ENCODE results near the gene XAF1. TPM values are rescaled to one million over a fixed set of nuclear protein-coding genes. Genes with fewer than 3 reads are reported as not detected.
"Not testable (repeated sequence)": the region's sequence is repeated elsewhere in the genome, so short reads cannot be mapped to it uniquely, and the experiment has no call there.

XAF1 gene
- total and polyA plus RNA-seq, 9 of the 15 experiments (the other 6 are each of a cell fraction or from before 2014, with no cell fraction given), result 0.07 to 0.22 (median 0.11) TPM; not detected in 4

GRCh38 chr17:6774906-6775305, 19.1 kb downstream of the XAF1 start:
- not testable (repeated sequence) for FAIRE-seq
- WGBS (ENCODE audit: insufficient coverage, low coverage, missing lambda C conversion rate), result 3% methylated on average over 5 of the region's 8 CpGs

GRCh38 chr17:6775871-6776405, 20.1 kb downstream of the XAF1 start, which contains the start of gene FBXO39:
FBXO39 (plus strand) TSS chr17:6776215; CDS start chr17:6779869, 3,654 bp downstream.
- Histone ChIP-seq H3K4me2 (ENCODE audit: insufficient read depth, low read length) (no peak within 1 kb of the TSS), H3K27ac (ENCODE audit: extremely low read depth, low read depth, low read length) (no peak within 1 kb of the TSS), H3K4me1 (replicated peaks in 1 of 2; ENCODE audit: control insufficient read depth in 2 of 2, insufficient read depth in 2 of 2, low read length in 2 of 2) (peaks cover 0 to 6% of the 10 kb centered on the region in 2 experiments; a peak in 1 of 5 replicates), H4K20me1 (replicated peaks; ENCODE audit: control insufficient read depth, insufficient read depth, low read length) (no peaks in the 10 kb centered on the region), H3K36me3 (ENCODE audit: control insufficient read depth, insufficient read depth, low read length) (no peaks in the 10 kb centered on the region), H2AFZ (ENCODE audit: low read depth, low read length) (no peak within 1 kb of the TSS), H3K79me2 (ENCODE audit: control insufficient read depth, insufficient read depth, low read length) (no peaks in the 10 kb centered on the region), H3K4me3 (no peak within 1 kb of the TSS), H3K9ac (ENCODE audit: insufficient read depth in 1 of 2, low read depth in 2 of 2, low read length in 2 of 2) (no peak within 1 kb of the TSS), H3K9me1 (ENCODE audit: control insufficient read depth, insufficient read depth, low read length) (no peaks in the 10 kb centered on the region), H3K9me3 (replicated peaks; ENCODE audit: control insufficient read depth, insufficient read depth, low read depth, low read length) (no peaks in the 10 kb centered on the region), H3K27me3 (ENCODE audit: control insufficient read depth in 2 of 2, insufficient read depth in 2 of 2, low read length in 2 of 2) (peaks cover 12 to 38% of the 10 kb centered on the region in 2 experiments; a peak in 4 of 5 replicates)
- intact Hi-C loops (cut with micrococcal nuclease), result no loop called here
- ChIA-PET CTCF (ENCODE audit: low intra/inter-chr PET ratio) (no interaction called here), POLR2A (no interaction called here)
- BruUV-seq (replicated peaks), result no TSS peak
- DNase-seq (ENCODE audit: extremely low read depth in 1 of 4, low spot score in 3 of 4) (no peak), FAIRE-seq (no peak), ATAC-seq (no peak)
- in situ Hi-C loops (cut with MboI), result no loop called here
- WGBS (ENCODE audit: insufficient coverage, low coverage, missing lambda C conversion rate), result 4% methylated on average over 19 of the region's 49 CpGs
- TF ChIP-seq E2F4 (CRISPR knock-in tag; IDR thresholded peaks at IDR 0.05; ENCODE audit: low read depth) (no peak), ZNF318 (IDR thresholded peaks at IDR 0.05; ENCODE audit: borderline replicate concordance in 1 of 2, low read depth in 1 of 2) (no peak)

More at GRCh38 chr17:6774906-6775305, 19.1 kb downstream of the XAF1 start:
- H2AFZ ChIP-seq (ENCODE audit: low read depth, low read length); ATAC-seq; H3K4me3 ChIP-seq; POLR2A ChIA-PET; H3K4me2 ChIP-seq (ENCODE audit: insufficient read depth, low read length); H3K9me3 ChIP-seq (replicated peaks; ENCODE audit: control insufficient read depth, insufficient read depth, low read depth, low read length); intact Hi-C loops (cut with micrococcal nuclease); H3K36me3 ChIP-seq (ENCODE audit: control insufficient read depth, insufficient read depth, low read length); in situ Hi-C loops (cut with MboI); H3K9ac ChIP-seq (ENCODE audit: insufficient read depth in 1 of 2, low read depth in 2 of 2, low read length in 2 of 2); H3K79me2 ChIP-seq (ENCODE audit: control insufficient read depth, insufficient read depth, low read length); H3K9me1 ChIP-seq (ENCODE audit: control insufficient read depth, insufficient read depth, low read length); DNase-seq (ENCODE audit: extremely low read depth in 1 of 4, low spot score in 3 of 4); CTCF ChIA-PET (ENCODE audit: low intra/inter-chr PET ratio); H3K27ac ChIP-seq (ENCODE audit: extremely low read depth, low read depth, low read length); H3K4me1 ChIP-seq (replicated peaks in 1 of 2; ENCODE audit: control insufficient read depth in 2 of 2, insufficient read depth in 2 of 2, low read length in 2 of 2); BruUV-seq (replicated peaks); H4K20me1 ChIP-seq (replicated peaks; ENCODE audit: control insufficient read depth, insufficient read depth, low read length): not testable (repeated sequence)
- H3K27me3 ChIP-seq (ENCODE audit: control insufficient read depth in 2 of 2, insufficient read depth in 2 of 2, low read length in 2 of 2), result peaks cover 8 to 29% of the 10 kb centered on the region in 2 experiments; a peak in 4 of 5 replicates
- TF ChIP-seq ZNF146 (CRISPR knock-in tag; IDR thresholded peaks at IDR 0.05; ENCODE audit: unreplicated experiment), result peak; percentile 76

Measured in K562 (cell line).